Stimulated activated CD4-positive, alpha-beta T cell treated with anti-CD3 and anti-CD28 coated beads, Interleukin-4, amount 100 ng/mL, for 24 hours (primary cell): ENCODE results near the gene CCR7.

ENCODE experiments used
- DNase-seq: peaks from one replicate; pipeline ENCODE4 v3.0.0-alpha.2; 2020

CCR7 gene

DNA sequence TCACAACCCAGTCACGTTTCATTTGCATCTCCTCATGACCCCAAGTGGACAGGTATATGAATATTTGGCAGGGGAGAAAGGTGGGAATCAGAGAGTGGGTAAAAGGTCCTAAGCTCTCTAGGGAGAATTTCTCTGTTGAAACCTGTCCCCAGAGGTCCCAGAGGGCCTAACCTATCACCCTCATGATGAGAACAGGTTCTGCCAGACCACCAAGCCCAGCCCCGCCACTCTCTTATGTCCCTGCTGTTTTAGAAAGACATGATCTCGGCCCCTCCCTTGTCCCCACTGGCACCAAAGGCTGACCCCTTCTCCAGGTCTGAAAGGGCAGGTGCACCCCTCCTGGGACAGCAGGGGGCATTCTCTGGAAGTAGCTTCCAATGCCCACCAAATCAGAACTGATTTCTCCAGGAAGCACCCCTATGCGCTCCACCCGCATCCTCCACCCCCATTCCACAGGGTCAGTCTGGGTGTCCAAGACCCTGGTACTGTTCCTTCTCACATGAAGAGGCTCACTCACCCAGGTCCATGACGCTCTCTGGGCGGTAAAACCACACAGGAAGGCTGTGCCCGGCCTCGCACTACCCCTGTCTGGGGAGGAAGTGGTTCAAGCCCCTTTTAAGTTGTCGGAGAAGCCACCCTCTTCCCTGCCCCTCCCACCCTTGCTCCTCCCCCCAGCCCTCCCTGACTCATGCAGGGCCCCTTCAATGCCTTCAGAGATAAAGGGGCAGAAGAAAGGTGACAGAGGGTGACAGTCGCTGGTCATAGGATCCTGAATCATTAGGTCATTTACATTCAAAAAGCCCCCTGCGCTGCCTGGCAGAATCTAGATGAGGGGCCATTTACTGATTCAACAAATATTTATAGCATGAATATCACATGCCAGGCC lies at the start of gene CCR7:
TSS of gene CCR7 (minus strand) at position 590 of the 886 bp plus-strand sequence. CDS start at position 527, 63 bp downstream.
- DNase-seq = peak; percentile 80

- DNase-seq = no peak
Observed at GRCh38 chr17:40614431-40615067, 49.3 kb upstream of the CCR7 start.

GRCh38 chr17:40613467-40614154 lies 48.3 kb upstream of the CCR7 start:
- no peak for DNase-seq

GRCh38 chr17:40612599-40613244 lies 47.5 kb upstream of the CCR7 start:
- DNase-seq = peak; percentile 71

- DNase-seq = no peak
Observed at GRCh38 chr17:40611840-40612474, 46.7 kb upstream of the CCR7 start.

DNA sequence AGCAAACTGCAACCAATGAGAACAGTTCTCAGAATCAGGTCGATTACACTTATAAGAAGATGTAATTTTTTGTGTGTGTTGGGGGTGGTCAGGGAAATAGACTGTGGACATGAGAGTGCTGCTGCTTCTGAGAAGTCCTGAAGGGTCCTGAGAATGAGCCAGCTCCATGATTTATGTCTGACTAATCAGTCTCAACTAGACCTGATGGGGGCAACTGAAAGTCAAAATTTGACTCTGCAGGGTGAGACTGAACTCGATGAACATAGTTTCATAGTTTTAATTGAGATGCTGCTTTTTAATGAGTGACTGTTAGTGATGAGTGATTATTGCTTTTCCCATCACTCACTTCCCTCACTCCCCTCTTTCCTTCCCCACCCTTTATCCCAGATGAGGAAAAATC lies 45.1 kb upstream of the CCR7 start:
- no peak for DNase-seq

- DNase-seq = no peak
Observed at GRCh38 chr17:40608061-40608581, 42.8 kb upstream of the CCR7 start.

DNA sequence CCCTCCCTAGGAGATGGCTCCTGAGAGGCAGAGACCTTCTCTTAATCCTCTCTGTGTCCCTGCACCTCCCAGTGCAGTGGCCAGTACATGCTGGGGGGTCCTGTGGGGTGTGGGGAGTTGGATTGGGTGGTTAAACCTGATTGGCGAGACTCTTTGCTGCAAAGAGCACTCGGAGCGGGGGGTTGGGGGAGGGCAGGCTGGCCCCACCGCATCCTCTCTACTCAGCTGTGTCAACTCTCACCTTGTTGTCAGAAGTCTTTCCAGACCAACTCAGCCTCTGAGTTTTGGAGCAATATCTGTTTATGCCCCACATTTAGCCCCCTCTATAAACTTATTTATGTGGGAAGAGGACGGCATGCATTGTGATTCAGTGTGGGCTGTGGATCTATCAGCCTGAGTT lies 42.4 kb upstream of the CCR7 start:
- no peak for DNase-seq

GRCh38 chr17:40606548-40607353 lies 41.5 kb upstream of the CCR7 start:
- no peak for DNase-seq

GRCh38 chr17:40605306-40605705 lies 40.0 kb upstream of the CCR7 start:
- DNase-seq = peak; percentile 83

GRCh38 chr17:40604327-40605080 lies 39.2 kb upstream of the CCR7 start:
- no peak for DNase-seq

GRCh38 chr17:40602445-40603443 lies 37.5 kb upstream of the CCR7 start:
- peak; percentile 87 for DNase-seq

- no peak for DNase-seq
Observed at GRCh38 chr17:40600486-40601046, 35.3 kb upstream of the CCR7 start.

DNA sequence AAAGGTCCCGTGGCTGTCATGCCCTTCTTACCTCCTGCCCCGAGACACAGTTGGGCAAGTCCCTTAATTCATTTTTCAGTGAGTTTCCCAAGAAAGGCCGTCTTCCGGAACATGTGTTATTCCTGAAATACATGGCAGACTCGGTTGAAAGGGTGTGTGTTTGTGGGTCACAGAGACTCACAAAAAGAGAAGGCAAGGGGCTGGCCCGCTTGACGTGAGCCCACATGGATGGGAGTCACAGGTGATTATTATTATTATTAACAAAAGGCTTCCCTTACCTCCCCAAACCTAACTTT lies 34.1 kb upstream of the CCR7 start:
- DNase-seq = no peak

DNA sequence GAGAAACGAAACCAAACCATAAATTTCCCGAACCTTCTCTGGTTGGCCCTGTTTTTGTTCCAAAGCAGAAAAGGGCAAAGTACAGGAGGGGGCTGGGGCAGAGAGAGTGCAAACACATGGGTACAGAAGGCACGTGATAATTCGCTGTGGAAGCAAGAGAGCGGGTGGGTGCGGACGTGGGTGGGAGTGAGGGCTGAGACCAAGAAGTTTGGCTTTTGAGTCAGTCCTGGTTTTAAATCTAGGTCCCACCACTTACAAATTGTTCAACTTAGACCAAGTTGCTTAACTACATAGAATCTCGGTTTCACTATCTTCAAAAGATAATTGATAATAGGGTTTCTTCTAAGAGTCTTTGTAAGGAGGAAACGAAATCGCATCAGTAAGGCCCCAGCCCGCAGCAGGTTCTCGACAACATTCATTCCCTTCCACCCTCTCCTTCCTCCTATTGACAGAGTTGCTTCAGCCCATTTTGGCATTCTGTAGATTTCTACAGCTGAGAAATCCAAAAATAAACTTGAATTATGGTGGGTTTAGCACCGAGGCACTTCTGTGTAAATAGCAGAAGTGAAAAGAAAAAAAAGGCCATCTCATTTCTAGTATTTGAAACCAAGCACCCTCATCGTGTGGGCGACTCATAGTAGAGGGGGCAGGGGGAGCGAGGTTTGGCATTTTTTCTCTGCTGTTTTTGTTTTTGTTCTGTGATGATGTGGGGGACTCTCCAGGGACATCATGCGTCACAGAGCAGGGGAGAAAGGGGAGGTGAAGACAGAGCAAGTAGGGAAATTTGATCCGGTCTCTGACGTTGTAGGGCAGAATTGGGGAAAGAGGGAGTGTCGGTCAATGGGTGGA lies 33.6 kb upstream of the CCR7 start:
- peak; percentile 88 for DNase-seq

GRCh38 chr17:40598301-40598618 lies 33.0 kb upstream of the CCR7 start:
- no peak for DNase-seq

GRCh38 chr17:40597556-40598300 lies 32.5 kb upstream of the CCR7 start:
- DNase-seq = no peak

- DNase-seq = no peak
Observed at GRCh38 chr17:40597156-40597555, 31.9 kb upstream of the CCR7 start.
